NCI-H2196 treated with DMSO at 0.1 percent for 48 hours (cell line): ENCODE measurements around the gene MOB4.
"Not testable (repeated sequence)": the region's sequence is repeated elsewhere in the genome, so short reads cannot be mapped to it uniquely, and the experiment has no call there.

Source experiments
- DNase-seq: peaks from one replicate; lab custom pipeline; 2025; ENCODE audit not compliant: unreplicated experiment; lab: John Stamatoyannopoulos, UW

MOB4 gene

DNA sequence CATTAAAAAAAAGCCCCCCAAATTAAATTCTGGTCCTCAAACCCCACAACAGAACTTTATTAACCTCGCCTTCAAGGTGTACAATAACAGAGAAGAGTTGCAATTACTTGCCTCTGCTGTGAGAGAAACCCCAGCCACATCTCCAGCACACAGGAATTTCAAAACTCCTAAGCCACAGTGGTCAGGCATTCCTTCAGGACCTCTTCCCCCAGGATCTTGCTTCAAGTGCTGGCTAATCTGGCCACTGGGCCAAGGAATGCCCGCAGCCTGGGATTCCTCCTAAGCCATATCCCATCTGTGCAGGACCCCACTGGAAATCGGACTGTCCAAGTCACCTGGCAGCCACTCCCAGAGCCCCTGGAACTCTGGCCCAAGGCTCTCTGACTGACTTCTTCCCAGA is 64.3 kb downstream of the MOB4 start:
- DNase-seq, result not testable (repeated sequence)

DNA sequence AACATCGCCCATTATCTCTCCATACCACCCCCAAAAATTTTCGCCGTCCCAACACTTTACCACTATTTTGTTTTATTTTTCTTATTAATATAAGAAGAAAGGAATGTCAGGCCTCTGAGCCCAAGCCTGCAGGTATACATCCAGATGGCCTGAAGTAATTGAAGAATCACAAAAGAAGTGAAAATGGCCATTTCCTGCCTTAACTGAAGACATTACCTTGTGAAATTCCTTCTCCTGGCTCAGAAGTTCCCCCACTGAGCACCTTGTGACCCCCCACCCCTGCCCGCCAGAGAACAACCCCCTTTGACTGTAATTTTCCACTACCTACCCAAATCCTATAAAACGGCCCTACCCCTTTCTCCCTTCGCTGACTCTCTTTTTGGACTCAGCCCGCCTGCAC is 71.4 kb downstream of the MOB4 start:
- not testable (repeated sequence) for DNase-seq

DNA sequence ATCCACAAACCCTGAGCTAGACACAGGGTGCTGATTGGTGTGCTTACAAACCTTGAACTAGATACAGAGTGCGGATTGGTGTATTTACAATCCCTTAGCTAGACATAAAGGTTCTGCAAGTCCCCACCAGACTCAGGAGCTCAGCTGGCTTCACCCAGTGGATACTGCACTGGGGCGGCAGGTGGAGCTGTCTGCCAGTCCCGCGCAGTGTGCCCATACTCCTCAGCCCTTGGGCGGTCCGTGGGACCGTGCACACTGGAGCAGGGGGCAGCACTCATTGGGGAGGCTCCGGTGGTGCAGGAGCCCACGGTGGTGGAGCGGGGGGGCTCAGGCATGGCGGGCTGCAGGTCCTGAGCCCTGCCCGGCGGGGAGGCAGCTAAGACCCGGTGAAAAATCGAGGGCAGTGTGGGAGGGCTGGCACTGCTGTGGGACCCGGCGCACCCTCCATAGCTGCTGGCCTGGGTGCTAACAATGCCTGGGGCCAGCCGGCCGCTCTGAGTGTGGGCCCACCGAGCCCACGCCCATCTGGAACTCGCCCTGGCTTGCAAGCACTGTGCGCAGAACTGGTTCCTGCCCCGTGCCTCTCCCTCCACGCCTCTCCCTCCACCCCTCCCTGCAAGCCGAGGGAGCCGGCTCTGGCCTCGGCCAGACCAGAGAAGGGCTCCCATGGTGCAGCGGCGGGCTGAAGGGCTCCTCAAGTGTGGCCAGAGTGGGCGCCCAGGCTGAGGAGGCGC is 75.6 kb downstream of the MOB4 start:
- no peak for DNase-seq

DNA sequence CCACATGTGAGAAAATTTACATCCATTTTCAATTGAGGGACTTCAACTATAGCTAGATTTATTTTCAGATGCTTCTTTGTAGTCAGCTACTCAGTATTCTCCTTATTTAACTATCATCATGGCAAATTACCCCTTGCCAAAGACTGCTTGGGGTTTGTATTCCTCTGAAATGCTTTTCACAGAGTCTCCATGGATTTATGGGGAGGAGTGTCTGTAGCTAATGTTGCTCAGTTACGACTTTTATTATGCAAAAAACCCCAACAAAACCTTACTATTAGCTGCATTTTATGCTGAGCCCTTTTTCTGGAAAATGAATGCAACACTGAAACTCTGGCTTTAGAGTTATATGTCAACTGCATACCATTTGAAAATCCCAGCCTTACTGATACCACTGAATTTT is 80.9 kb downstream of the MOB4 start:
- no peak for DNase-seq

DNA sequence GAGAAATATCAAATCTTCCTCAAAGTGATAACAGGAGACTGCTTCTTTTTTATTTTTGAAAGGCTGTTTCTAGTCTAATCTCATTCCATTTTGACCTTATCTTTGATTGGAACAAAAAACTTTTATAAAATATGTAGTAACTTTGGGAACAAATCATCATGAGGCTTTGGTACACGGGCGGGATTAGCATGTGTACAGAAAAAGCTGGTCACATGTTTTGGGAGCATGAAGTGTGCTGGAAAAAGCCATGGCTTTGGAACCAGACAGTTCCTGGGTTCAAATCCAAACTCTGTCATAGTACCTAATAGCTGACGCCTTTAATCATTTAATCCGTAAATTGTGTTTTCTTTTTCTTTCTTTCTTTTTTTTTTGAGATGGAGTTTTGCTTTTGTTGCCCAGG is 81.3 kb downstream of the MOB4 start:
- no peak for DNase-seq

DNA sequence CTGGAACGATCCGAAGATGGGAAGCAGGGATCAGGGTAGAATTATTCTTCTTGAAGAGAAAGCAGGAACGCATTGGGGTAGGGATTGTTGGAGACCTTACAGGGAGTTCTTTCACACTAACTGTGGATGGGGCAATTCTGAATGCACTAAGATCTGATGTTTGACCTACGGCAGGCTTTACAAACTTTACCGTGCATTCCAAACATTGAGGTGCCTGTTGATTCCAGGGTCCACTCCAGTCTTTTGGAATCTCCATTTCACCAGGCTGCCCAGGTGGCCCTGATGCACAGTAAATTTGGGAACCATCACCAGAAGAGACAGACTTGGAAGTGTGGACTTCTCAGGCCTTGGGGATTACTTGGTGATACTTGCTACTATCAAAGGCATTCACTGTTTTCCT is 82.6 kb downstream of the MOB4 start:
- no peak for DNase-seq

DNA sequence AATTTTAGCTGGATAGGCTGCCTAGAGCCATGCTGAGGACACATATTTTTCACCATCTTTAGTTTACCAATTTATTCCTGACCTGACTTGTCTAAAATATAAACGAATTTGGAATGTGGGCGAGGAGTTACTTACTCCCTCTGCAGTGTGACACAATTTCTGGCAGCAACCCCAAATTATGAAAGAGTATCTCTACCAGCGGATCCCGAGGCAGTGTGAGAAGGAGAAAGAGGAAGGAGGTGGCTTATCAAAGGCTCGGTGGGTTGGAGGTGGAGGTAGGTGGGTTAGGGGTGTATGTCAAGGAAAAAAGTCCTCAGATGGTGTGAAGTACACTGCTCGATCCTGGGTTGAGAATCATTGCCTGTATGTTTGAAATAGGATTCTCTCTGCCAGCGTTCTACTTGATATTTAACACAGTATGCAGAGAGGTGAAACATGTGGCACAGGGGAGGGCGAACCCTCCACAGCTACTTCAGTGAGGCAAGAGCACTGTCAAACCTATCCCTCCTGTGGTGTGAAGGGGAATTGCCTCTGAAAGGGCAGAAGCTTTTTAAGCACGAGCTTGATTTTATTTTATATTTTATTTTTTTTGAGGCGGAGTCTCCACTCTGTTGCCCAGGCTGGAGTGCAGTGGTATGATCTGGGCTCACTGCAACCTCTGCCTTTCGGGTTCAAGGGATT is 83.6 kb downstream of the MOB4 start:
- no peak for DNase-seq

DNA sequence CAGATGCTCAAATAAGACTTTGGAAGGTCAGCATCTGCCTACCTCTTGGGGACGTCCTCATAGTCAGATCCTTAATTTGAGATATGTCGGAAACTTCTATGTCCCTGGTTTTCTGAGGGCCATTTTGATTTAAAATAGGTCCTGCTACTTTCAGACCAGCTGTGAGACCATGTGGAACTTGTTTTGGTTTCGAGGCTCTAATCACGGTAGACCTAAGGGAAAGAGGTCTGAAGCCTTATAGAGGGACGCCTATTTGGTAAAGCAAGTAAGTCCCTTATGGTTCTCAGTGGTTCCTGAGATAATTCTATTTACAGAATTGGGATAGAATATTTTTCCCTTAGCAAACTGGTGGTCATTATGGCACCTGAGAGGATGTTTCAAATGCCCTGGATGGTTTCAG is 84.4 kb downstream of the MOB4 start:
- DNase-seq, result no peak

DNA sequence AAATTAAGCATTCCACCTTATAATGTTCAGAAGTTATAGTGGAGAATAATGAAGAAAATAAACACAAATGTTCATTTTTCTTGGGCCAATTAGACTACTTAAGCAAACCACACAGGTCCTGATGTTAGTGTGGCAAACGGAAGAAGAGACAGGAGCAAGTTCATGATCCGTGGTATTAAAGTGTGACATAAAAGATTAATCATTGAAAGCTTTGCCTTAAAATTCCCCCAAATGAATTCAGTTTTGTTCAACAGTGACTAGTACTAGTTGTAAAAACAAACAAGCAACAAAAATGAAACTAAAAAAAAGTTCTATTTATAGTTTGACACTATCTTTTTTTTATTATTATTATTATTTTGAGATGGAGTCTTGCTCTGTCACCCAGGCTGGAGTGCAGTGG is 85.9 kb downstream of the MOB4 start:
- DNase-seq, result no peak
